SK-N-MC (cell line): ENCODE measurements around the gene PLEKHA5.

Experiments
- DNase-seq: peaks from one replicate; pipeline ENCODE4 v3.0.0-alpha.2; 2011; ENCODE audit warnings: low read depth, low spot score
- H3K27ac ChIP-seq: fragments of 200-600 bp; sonication (generic); 2 replicates; pipeline ENCODE4 v1.5.1; 2016; ENCODE audit warnings: mixed run types
- H3K36me3 ChIP-seq: fragments of 200-600 bp; sonication (generic); 2 replicates; pipeline ENCODE4 v1.6.1; 2017; ENCODE audit warnings: antibody characterized with exemption, low read length, mixed read lengths; ENCODE audit not compliant: insufficient read depth
- H3K4me3 ChIP-seq: fragments of 200-600 bp; sonication (generic); 2 replicates; pipeline ENCODE4 v1.5.1; 2016
- H3K9ac ChIP-seq: fragments of 200-600 bp; sonication (generic); 2 replicates; pipeline ENCODE4 v1.8.0; 2017; ENCODE audit warnings: mixed run types, mixed read lengths; ENCODE audit not compliant: insufficient read length
- H3K9me3 ChIP-seq: fragments of 200-600 bp; sonication (generic); 2 replicates; pipeline ENCODE4 v1.6.1; 2017; ENCODE audit warnings: low read depth, mild to moderate bottlenecking, antibody characterized with exemption, low read length, moderate library complexity, mixed read lengths
- EZH2 ChIP-seq: fragments of 200-600 bp; sonication (generic); IDR thresholded peaks from one replicate; pipeline ENCODE4 v1.6.1; 2017; ENCODE audit warnings: antibody characterized with exemption
- FOXP2 ChIP-seq: optimal IDR thresholded peaks from 2 replicates; pipeline ENCODE3; 2011; ENCODE audit warnings: mild to moderate bottlenecking, moderate library complexity; ENCODE audit not compliant: insufficient read depth; ENCODE audit errors: extremely low read length, control extremely low read depth
- POLR2AphosphoS5 ChIP-seq: IDR thresholded peaks from 2 replicates; pipeline ENCODE4 v1.6.1; 2012; ENCODE audit warnings: mild to moderate bottlenecking, low read depth, low read length, borderline replicate concordance

Gene PLEKHA5

DNA sequence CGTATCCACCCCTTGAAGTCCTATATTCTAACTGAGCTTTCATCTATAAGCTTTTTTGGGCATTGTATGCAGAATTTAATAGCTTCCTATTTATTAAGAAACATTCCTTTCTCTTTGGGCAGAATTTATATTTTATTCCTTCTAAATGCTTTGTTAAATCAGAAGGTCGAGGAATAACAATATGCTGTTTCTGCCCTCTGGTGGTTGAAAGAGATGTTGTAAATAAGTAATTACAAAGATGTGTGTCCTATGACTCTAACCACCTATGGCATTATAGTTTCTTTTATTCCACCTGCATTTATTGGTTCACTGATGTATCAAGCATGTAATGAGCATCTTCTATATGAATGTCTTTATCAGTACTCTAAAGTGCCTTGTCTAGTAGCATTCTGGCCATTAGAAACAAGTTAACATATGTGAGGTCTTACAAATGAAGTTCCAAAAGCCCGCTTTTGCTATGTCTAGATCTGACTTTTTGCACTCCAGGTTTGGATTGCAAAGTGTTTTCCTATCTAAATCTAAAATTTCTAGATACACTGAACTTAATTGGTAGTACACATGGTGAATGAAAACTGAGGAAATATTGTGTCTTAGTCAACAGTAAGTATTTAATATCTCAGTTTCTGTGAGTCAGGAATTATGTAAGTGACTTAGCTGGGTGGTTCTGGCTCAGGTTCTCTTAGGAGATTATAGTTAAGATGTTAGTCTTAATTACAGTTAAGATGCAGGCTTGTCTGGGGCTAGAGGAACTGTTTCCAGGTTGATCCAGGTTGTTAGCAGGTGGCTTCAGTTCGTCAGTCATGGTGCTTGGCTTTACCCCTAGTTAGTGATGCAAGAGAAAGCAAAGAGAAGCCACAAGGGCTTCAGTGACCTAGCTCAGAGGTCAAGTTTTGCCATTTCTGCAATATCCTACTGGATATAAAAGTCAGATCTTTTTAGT lies 57.5 kb downstream of the PLEKHA5 start:
- Histone ChIP-seq H3K36me3 (no peaks in the 10 kb centered on the region), H3K9ac (no peak overlapping the region), H3K27ac (no peak overlapping the region), H3K9me3 (no peaks in the 10 kb centered on the region), H3K4me3 (no peak overlapping the region)
- DNase-seq = peak; percentile 50
- TF ChIP-seq POLR2AphosphoS5 = no peak
- TF ChIP-seq EZH2 = no peak
- no peak for TF ChIP-seq FOXP2

DNA sequence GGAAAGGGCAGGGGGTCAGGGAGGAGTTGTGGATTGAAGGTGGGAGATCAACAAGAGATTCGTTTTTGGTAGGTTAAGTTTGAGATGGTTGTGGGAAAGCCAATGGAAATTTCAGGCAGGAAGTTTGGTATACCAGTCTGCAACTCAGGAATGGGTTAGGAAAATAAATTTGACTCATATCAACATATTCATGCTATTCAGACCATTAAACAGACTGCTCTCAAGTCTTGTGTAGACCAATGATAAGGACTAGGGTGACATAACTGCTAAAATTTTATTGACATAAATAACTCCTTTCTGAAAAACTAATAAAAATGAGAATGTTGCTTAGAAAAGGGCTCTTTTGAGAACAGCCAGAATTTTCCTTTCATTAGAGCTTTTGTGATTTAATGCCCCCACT lies 60.0 kb downstream of the PLEKHA5 start:
- Histone ChIP-seq H3K36me3 (no peaks in the 10 kb centered on the region), H3K27ac (no peak overlapping the region), H3K9me3 (no peaks in the 10 kb centered on the region), H3K9ac (no peak overlapping the region), H3K4me3 (no peak overlapping the region)
- no peak for DNase-seq
- TF ChIP-seq EZH2 (no peak), FOXP2 (no peak), POLR2AphosphoS5 (no peak)

DNA sequence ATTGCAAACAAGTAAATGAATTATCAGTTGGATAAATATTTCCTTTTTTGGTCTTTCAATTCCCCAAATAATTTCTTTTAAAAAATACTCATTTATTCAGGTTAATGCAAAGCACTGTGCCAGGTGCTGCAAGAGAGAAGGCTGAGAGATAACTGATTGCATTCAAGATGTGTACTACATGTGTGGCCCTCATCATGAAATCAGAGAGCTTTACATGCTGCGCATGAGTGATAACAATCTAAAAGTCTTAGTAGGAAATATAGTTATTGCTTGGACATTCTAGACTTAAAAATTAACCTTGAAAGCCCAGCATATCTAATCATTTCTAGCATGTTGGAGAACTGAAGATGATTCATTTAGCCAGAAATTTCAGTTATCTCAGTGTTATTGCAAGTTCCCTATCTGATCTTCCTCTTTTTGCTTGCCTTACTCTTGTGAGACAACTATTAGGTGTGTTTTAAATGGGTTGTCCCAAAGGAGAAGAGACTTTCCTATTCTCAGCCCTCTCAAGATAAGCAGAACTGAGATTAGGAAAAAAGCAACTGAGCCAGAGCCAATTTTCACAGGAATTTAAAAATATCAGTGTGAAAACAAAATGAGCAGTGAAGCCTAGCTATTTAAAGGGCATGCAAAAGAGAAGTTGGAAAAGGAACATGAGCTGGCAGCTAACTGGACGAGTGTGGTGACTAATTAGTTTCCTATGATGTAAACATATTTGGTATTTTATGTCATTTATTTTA lies 60.9 kb downstream of the PLEKHA5 start:
- DNase-seq = no peak
- no peak overlapping the region for H3K9ac ChIP-seq

DNA sequence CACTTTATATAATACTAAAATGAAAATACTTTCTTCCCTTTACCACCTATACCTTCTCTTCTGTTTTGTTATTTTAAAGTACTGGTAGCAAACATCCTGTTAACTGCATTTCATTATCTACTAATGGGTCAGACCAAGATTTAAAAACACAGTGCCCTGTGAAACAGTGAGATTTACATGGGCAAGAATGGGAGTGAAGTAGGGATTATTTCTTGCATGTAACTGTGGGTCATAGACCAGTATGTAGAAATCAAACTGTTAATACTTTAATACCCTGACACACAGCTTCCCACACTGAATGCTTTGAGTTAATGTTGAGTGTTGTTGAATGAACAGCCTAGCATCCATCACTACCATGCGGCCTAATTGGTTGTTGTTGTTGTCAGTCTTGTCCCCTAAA lies 61.6 kb downstream of the PLEKHA5 start:
- Histone ChIP-seq H3K27ac (no peak overlapping the region), H3K9ac (no peak overlapping the region), H3K4me3 (no peak overlapping the region), H3K9me3 (no peaks in the 10 kb centered on the region), H3K36me3 (no peaks in the 10 kb centered on the region)
- DNase-seq = no peak
- TF ChIP-seq EZH2 = no peak
- TF ChIP-seq FOXP2 = no peak
- TF ChIP-seq POLR2AphosphoS5 = no peak

More for the DNA sequence above, 60.9 kb downstream of the PLEKHA5 start:
- Histone ChIP-seq H3K4me3 (no peak overlapping the region), H3K9me3 (no peaks in the 10 kb centered on the region), H3K36me3 (no peaks in the 10 kb centered on the region), H3K27ac (no peak overlapping the region)
- TF ChIP-seq EZH2 = no peak
- no peak for TF ChIP-seq FOXP2
- TF ChIP-seq POLR2AphosphoS5 = no peak

DNA sequence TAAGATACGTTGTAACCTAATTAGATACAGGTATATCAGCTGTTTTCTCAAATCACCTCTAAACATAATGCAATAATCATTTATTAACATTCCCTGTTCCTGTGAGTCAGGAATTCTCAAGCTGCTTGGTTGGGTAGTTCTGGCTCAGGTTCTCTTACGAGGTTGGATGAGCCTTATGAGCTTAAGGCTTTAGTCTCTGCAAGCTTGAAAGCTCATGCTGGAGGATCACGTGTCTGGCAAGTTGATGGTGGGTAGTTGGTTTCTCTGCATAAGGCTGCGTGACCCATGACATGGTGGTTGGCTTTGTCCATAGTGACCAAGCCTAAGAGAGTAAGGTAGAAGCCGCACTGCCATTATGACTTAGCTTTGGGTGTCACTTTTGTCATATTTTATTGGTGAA lies 62.0 kb downstream of the PLEKHA5 start:
- Histone ChIP-seq H3K4me3 (no peak overlapping the region), H3K27ac (no peak overlapping the region), H3K36me3 (no peaks in the 10 kb centered on the region), H3K9ac (no peak overlapping the region), H3K9me3 (no peaks in the 10 kb centered on the region)
- no peak for DNase-seq
- TF ChIP-seq FOXP2 (no peak), POLR2AphosphoS5 (no peak), EZH2 (no peak)

DNA sequence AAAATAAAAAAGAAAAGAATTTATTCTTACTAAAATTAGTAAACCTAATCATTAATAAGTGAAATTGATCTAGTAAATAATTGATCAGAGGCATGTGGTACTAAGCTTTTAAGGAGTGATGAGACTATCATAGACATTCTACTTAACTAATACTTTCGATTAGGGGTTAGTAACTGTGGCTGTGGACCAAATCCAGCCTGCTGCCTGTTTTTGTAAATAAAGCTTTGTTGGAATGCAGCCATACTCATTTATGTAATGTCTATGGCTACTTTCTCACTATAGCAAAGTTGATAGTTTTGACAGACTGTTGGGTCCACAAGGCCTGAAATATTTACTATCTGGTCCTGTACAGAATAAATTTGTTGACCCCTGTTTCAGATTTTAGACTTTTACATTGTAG lies 63.2 kb downstream of the PLEKHA5 start:
- no peak for TF ChIP-seq POLR2AphosphoS5
- TF ChIP-seq EZH2 = no peak
- no peak for TF ChIP-seq FOXP2
- H3K4me3 ChIP-seq = no peak overlapping the region
- H3K9ac ChIP-seq = no peak overlapping the region
- no peaks in the 10 kb centered on the region for H3K9me3 ChIP-seq
- no peaks in the 10 kb centered on the region for H3K36me3 ChIP-seq
- H3K27ac ChIP-seq = no peak overlapping the region
- no peak for DNase-seq

DNA sequence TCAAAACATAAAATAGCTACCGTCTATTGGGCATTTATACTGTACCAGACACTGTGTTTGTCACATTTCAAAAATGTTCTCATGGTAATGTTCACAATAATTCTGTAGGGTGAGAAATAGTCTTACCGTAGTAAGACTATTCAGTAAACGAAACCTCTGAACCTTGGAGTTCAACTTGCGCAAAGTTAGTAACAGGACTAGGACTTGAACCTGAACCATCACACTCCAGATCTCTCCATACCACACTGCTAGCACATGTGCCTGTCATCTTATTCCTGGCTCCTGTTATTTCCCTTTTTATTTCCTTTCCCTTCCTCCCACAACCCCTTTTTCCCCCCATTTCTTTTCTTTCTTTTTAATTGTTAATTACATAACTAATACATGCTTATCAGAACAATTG lies 65.4 kb downstream of the PLEKHA5 start:
- no peak overlapping the region for H3K27ac ChIP-seq
- H3K9ac ChIP-seq = no peak overlapping the region
- H3K4me3 ChIP-seq = no peak overlapping the region
- no peak for DNase-seq
- no peaks in the 10 kb centered on the region for H3K9me3 ChIP-seq
- no peak for TF ChIP-seq FOXP2
- TF ChIP-seq EZH2 = no peak
- H3K36me3 ChIP-seq = no peaks in the 10 kb centered on the region

DNA sequence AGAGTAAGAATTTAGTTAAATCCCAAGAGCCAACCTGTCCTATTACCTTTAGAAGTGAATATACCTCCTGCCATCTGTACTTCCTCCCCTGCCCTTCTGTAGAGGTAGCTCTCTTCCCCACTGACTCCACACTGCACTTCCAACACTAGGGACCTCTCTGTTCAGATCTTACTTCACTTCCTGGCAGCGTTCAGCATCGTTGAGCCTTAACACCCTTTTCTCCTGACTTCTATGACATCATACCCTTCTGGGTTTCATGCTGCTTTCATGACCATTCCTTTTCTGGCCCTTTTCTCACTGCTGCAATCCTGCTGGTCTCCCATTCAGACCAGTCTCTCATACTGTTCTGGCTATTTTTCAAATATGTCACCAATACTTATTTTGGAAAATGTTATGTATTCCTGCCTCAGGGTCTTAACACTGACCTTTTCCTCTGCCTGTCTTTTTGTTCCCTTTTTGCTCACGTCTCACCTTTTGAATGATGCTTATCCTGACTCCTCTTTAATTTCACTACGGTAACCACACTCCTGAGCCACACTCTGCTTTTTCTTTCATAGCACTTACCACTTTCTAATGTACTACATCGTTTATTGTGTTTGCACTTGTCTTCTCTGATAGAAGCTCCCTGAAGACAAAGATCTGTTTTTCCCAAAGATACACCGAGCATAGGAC lies 67.6 kb downstream of the PLEKHA5 start:
- Histone ChIP-seq H3K9me3 (no peaks in the 10 kb centered on the region), H3K27ac (no peak overlapping the region), H3K36me3 (no peaks in the 10 kb centered on the region), H3K4me3 (no peak overlapping the region), H3K9ac (no peak overlapping the region)
- no peak for DNase-seq
- TF ChIP-seq POLR2AphosphoS5 (no peak), FOXP2 (no peak), EZH2 (no peak)
